NCI-H1417 treated with DMSO at 0.1 percent for 48 hours (cell line): Measurements from ENCODE around the gene CUX1.

Experiments used
- DNase-seq: peaks from one replicate; lab custom pipeline; 2025; lab: John Stamatoyannopoulos, UW

The CUX1 gene

GRCh38 chr7:102073931-102074880 lies 256.8 kb downstream of the CUX1 start:
- no peak for DNase-seq

DNA sequence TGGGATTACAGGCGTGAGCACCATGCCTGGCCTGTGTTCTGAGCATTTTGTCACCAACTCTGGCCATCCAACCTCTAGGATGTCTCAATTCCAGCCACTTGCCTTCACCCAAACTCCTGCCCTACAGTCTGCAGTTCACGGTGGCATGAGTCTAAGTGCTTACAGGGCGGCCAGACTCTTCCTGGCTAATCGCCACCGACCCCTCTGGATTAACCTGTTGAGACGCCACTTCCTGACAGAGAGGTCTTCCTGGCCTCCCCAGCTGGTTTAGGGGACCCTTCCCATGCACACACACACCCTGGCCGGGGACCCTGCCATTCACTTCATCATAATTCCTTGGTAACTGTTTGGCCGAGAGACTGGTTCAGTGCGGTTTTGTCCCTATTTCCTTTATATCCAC lies 257.7 kb downstream of the CUX1 start:
- DNase-seq: no peak

GRCh38 chr7:102075553-102076135 lies 258.2 kb downstream of the CUX1 start:
- no peak for DNase-seq

GRCh38 chr7:102077081-102077480 lies 259.7 kb downstream of the CUX1 start:
- DNase-seq: no peak

DNA sequence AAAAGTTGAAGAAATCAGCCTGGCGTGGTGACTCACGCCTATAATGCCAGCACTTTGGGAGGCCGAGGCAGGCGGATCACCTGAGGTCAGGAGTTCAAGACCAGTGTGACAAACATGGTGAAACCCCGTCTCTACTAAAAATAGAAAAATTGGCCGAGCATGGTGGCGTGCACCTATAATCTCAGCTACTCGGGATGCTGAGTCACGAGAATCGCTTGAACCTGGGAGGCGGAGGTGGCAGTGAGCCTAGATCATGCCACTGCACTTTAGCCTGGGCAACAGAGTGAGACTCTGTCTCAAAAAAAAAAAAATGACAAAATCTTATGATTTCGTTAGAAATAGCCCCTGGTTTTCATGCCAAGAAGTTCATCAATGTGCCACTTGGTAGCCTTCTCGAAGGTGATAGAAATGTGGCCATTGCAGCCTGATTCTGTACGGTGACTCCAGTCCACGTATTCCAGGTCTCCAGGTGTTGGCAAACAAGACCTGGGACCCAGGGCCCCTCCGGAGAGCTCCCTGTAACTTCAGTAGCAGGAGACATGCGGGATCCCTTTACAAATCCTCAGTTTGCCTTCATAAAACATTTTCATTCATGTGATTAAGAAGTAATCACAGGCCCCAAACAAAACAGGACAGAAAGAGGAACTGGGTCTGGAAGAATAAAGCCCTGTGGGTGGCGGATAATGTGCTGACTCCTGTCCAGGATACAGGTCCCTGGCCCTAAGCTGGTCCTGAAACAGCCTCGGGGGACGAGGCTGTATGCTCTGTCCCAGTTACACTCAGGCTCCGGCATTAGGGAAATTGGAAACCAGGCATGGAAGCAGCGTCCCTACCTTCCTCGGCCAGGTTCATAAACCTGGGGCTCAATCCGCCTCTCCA lies 262.0 kb downstream of the CUX1 start:
- DNase-seq: no peak

GRCh38 chr7:102080019-102080433 lies 262.6 kb downstream of the CUX1 start:
- no peak for DNase-seq

GRCh38 chr7:102080434-102081243 lies 263.2 kb downstream of the CUX1 start:
- no peak for DNase-seq

- DNase-seq: no peak
Measured at GRCh38 chr7:102081244-102081627, 263.8 kb downstream of the CUX1 start.

GRCh38 chr7:102082693-102083368 lies 265.4 kb downstream of the CUX1 start:
- DNase-seq: no peak

DNA sequence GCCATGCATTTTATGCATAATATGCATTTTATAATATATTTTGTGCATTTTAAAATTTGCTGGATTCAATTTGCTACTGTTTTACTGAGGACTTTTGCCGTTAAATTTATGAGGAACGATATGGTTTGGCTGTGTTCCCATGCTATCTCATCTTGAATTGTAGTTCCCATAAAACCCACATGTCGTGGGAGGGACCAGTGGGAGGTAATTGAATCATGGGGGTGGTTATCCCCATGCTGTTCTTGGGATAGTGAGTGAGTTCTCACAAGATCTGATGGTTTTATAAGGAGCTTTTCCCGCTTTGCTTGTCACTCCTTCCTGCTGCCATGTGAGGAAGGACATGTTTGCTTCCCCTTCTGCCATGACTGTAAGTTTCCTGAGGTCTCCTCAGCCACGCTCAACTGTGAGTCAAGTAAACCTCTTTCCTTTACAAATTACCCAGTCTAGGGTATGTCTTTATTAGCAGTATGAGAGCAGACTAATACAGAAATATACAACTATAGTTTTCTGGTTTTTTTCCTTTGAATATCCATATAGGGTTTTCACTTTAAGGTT lies 267.9 kb downstream of the CUX1 start:
- DNase-seq: no peak

DNA sequence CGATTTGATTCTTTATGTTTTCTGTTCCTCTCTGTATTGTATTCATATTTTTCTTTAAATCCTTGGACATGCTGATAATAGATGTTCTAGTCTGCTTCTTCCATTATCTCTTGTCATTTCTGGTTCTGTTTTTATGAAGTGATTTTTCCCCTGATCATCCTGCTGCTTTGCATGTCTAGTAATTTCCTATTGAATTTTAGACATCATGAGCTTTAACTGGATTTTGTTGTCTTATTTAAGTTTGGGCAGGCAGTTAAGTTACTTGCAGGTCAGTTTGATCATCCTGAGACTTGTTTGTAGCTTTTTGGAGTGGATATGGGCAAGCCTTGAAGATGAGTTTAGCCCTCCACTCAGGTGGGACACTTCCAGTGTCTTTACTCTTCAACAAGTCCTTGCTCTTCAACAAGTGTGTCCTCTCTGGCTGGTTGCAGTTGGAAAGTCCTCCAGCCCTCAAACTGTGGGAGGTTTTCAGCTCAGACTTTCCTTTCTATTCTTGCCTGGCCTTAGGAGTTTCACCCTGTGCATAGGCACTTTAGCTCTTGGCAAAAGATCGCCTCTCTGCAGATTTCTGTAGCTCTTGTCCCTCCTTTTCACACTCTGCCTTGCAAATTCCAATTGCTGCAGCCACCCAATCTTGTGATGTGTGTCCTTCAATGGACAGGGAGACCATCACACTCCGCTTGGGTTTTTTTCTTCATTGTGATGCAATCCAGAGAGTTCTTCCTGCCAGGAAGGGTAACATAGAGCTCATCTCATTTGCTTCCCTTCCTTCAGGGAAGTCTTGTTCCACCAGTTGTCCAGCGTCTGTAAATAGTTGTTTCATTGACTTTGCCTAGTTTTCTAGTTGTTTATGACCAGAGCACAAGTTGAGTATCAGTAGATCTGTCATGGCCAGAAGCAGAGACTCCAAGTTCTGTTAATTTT lies 272.0 kb downstream of the CUX1 start:
- no peak for DNase-seq

GRCh38 chr7:102093599-102094315 lies 276.3 kb downstream of the CUX1 start:
- DNase-seq: no peak

DNA sequence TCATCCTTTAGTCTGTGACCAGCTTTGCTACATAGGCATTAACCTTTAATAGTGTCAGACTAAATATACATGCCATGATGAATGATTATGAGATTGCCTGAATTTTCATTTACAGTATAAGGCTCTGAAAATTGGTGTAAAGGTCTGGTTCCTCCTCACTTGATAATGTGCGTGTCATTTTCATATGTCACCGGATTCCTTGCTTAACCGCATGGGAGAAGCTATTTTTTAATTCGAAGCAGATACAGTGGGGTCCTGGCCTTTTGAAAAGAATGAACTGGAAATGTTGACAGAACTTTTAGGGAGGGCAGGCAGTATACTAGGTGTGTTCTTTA lies 276.9 kb downstream of the CUX1 start:
- no peak for DNase-seq

DNA sequence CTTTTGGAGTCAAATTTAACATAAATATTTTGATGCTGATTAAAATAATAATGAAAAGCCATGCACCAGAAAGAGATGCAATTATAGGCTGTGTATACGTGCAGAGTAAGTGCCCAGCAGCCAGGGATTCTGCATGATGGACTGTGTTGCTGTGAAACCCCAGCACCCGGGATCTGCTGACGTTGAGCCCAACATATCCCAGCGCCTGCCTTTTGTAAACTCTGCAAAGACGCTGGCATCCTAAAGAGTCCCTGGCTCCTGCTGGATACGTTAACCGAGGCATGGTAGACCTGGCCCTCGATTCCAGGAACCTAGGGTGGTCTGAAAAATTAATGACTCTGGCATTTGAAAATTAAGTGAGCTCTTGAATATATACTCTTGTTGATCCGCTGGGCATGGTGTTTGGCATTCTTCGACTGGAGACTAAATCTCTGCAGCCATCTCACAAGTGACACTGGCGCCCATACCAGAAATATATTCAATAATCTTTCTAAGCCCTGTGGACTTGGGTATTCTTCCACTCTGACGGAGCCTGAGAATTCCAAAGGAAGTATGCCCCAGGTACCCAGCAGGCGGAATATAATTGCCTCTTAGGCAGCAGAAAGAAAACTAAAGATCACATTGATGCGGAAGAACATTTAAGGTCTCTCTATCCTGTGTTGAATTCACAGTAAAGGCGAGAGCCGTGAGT lies 278.0 kb downstream of the CUX1 start:
- no peak for DNase-seq

DNA sequence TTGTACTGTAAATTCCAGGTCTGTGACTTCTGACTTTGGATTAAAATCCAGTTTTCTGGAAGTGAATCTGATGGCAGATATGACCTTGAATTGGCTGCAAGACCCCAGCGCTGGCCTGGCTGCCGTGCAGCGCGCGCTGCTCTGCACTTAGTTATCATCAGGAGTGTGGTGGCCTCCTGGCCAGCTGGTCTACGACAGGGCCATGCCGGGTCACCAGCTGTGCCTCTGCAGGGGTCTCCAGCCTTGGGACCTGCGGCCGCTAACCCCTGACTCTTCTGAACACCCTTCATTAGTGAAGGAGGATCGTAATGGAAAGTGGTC lies 278.5 kb downstream of the CUX1 start:
- DNase-seq: no peak

DNA sequence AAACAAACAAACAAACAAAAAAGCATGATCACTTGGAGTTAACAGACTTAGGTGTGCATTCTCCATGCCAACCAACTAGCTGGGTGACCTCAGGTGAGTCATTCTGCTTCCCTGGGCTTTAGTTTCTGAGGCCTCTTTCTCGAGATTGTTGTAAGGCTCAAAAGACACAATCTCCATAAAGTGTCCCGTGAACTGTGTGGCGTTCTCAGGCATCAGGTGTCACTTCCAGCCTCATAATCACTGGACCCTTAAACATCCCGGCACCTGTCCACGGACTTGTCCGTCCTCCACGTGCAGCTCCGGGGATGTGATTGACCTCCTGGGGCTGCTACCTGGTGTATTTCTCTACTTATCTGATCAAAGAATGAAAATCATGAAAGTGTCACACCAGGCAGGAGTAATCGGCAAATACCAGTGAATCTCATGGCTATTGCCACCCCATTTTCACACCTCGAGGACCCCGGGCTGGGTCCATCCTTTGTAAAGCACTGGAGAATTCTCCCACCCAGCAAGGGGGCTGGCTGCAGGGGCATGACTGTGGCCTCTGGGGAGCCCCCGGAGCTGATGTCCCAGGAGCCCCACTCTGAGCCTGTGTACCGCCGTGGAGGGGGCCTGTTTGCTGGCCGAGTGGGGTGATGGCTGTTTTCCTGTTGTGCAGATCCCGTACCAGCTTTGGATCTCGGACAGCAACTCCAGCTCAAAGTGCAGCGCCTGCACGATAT lies 279.4 kb downstream of the CUX1 start:
- DNase-seq: no peak

DNA sequence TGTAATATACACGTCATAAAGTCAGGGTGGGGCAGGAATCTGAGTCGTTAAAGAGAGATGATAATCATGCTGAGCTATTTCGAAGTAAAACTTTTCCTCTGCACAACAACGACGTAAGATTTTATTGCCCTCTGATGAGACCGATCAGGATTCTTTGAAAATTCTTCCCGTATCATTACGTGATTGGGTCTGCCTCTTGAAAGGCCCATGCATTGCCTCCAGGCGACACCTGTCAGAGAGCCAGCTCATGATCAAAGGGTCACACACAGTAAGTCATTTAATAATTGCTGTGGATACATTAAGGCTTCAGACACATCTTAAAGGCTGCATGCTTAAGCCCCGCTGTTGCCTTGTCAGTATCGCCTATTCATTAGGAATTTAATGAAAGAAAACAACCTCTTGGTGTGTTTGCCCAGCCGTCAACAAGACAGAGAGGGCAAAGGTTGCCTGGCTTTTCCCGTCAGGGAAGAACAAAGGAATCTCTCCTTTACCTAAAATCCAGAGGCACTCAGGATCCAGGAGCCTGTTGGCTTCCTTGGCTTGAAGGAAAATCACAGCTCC lies 280.3 kb downstream of the CUX1 start:
- DNase-seq: no peak

GRCh38 chr7:102098986-102099385 lies 281.6 kb downstream of the CUX1 start:
- no peak for DNase-seq
